GM10248 (cell line): Measurements from ENCODE around the gene SLCO3A1.

Experiments
- CTCF ChIA-PET: fragments of 300-600 bp; sonication (Branson Sonifier 250); formaldehyde crosslinking; extraction: SDS; loops from one replicate; lab custom pipeline; 2021; ENCODE audit warnings: antibody characterized with exemption; lab: Yijun Ruan, JAX
- POLR2A ChIA-PET: fragments of 350-650 bp; sonication (Branson Sonifier 250); formaldehyde crosslinking; extraction: SDS; loops from one replicate; lab custom pipeline; 2020; ENCODE audit warnings: antibody characterized with exemption; lab: Yijun Ruan, JAX
- DNase-seq: peaks from one replicate; pipeline ENCODE4 v3.0.0; 2012; ENCODE audit errors: extremely low spot score
- TF ChIP-seq, protein P1 (sequence below): IDR thresholded peaks from 2 replicates; pipeline ENCODE4 v1.5.1; 2012; ENCODE audit warnings: mild to moderate bottlenecking, low read depth; ENCODE audit errors: extremely low read depth, missing control alignments, control extremely low read depth

SLCO3A1 gene

GRCh38 chr15:91849180-91849579 lies 4.3 kb upstream of the SLCO3A1 start:
- DNase-seq = no peak
- POLR2A ChIA-PET = no interaction called here
- CTCF ChIA-PET = no interaction called here
- TF ChIP-seq, protein P1, sequence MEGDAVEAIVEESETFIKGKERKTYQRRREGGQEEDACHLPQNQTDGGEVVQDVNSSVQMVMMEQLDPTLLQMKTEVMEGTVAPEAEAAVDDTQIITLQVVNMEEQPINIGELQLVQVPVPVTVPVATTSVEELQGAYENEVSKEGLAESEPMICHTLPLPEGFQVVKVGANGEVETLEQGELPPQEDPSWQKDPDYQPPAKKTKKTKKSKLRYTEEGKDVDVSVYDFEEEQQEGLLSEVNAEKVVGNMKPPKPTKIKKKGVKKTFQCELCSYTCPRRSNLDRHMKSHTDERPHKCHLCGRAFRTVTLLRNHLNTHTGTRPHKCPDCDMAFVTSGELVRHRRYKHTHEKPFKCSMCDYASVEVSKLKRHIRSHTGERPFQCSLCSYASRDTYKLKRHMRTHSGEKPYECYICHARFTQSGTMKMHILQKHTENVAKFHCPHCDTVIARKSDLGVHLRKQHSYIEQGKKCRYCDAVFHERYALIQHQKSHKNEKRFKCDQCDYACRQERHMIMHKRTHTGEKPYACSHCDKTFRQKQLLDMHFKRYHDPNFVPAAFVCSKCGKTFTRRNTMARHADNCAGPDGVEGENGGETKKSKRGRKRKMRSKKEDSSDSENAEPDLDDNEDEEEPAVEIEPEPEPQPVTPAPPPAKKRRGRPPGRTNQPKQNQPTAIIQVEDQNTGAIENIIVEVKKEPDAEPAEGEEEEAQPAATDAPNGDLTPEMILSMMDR = no peak

GRCh38 chr15:91849749-91850161 lies 3.8 kb upstream of the SLCO3A1 start:
- TF ChIP-seq, protein P1 = no peak
- ChIA-PET POLR2A (interaction anchor here (0.6 kb wide), 2 partner anchors 69 to 879 kb away, joined by 4 read pairs; no protein-coding TSS in a partner anchor), CTCF (no interaction called here)
- DNase-seq = no peak

DNA sequence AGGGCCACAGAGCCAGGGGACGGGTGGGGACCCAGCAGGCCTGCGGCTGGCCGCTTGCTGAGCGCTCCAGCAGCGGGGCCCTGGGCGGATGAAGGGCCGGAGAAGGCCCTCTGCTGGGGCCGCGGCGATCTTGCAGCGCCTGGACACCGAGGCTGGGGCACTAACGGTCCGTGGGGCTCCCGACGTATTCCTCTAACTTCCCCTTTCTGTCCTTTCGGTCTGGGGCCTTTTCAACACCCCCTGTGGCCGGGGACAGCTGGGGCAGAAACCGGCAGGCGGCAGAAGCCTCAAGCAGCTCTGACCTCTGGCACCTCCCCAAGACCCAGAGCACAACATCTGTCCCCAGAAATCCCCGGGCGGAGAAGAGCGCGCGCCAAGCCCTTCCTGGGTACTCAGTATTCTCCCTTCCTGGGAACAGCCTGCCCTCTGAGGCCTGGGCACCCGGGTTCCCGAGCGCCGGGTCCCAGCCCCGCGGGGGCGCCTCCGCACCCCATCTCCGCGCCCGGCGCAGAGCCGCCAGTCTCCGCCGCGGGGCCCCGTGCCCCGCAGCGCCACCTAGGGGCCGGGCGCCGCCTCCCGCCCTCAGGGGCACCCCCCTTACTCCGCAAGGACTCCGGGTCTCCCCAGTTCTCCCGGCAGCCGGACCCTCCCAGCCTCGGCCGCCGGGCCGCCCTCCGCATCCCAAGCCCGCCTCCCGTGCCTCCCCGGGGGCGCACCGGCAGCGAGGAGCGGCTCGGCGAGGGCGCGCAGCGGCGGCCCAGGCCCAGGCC lies 582 bp upstream of the SLCO3A1 start:
- POLR2A ChIA-PET = no interaction called here
- TF ChIP-seq, protein P1 = peak; percentile 59
- peak; percentile 71 for DNase-seq
- CTCF ChIA-PET = interaction anchor here (0.6 to 1.6 kb wide), 4 partner anchors 13 to 42 kb away, joined by 3 to 5 read pairs (median 3); no protein-coding TSS in a partner anchor

DNA sequence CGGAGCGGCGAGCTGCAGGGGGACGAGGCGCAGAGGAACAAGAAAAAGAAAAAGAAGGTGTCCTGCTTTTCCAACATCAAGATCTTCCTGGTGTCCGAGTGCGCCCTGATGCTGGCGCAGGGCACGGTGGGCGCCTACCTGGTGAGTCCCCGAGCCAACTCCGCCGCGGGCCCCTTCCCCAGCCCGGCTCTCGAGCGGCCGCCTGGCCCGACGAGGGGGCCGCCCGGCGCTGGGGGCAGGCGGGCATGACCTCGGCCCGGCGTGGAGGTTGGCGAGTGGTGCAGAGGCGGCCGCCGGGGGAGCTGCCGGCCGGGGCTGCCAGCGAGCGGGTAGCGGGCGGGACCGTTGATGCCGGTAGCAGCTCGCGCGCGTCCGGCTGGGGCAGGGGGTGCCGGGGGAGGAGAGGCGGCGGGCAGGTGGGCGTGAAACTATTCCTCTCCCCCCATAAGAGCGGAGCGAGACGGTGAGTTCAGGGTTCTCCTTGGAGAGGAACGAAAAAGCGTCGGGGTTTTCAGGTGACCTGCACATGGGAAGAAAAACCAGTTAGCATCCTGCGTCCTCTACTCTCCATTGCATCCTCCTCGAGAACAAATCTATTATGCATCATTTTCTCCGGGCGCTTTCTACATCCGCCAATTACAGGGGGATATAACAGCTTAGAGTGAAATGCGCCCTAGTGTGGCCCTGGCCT lies 585 bp downstream of the SLCO3A1 start:
- ChIA-PET POLR2A (no interaction called here), CTCF (interaction anchor here (1.3 to 1.6 kb wide), 2 partner anchors 14 to 38 kb away, joined by 3 to 5 read pairs; no protein-coding TSS in a partner anchor)
- TF ChIP-seq, protein P1 = no peak
- no peak for DNase-seq

DNA sequence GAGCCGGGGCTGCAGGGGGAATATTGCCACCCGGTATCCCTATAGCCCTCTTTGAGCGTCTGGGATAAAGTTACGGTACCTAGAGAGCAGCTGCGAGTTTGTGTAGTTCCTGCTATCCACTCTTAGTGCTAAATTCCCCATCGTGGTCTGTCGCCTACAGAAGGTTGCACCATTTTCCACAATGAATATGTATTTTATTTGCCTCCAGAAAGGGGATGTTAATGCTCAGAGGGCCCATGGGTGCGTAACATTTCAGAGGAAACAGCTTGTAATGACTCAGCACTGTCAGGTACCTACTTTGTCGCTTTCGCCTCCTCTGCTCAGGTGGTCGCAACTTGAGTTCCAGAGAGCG lies 1.1 kb downstream of the SLCO3A1 start:
- TF ChIP-seq, protein P1 = no peak
- CTCF ChIA-PET = interaction anchor here (1.3 to 1.6 kb wide), 2 partner anchors 14 to 38 kb away, joined by 3 to 5 read pairs; no protein-coding TSS in a partner anchor
- POLR2A ChIA-PET = no interaction called here
- DNase-seq = no peak

- CTCF ChIA-PET = no interaction called here
- TF ChIP-seq, protein P1 = no peak
- no peak for DNase-seq
- POLR2A ChIA-PET = no interaction called here
Measured at GRCh38 chr15:91855241-91855640, 1.7 kb downstream of the SLCO3A1 start.
